Activated naive CD8-positive, alpha-beta T cell (primary cell): ENCODE data around the gene FAR1.

Experiments used
- H3K27ac Mint-ChIP-seq: one replicate; pipeline ENCODE4 v1.8.0; 2021; ENCODE audit warnings: mixed read lengths
- H3K27me3 Mint-ChIP-seq: one replicate; pipeline ENCODE4 v1.8.0; 2021; ENCODE audit warnings: mixed read lengths
- H3K36me3 Mint-ChIP-seq: one replicate; pipeline ENCODE4 v1.8.0; 2021; ENCODE audit warnings: mixed read lengths
- H3K4me1 Mint-ChIP-seq: one replicate; pipeline ENCODE4 v1.8.0; 2021; ENCODE audit warnings: low read depth, mixed read lengths
- H3K4me3 Mint-ChIP-seq: one replicate; pipeline ENCODE4 v1.8.0; 2021; ENCODE audit warnings: mild to moderate bottlenecking, mixed read lengths
- H3K9me3 Mint-ChIP-seq: one replicate; pipeline ENCODE4 v1.8.0; 2021; ENCODE audit warnings: low read depth, mixed read lengths

FAR1 gene

DNA sequence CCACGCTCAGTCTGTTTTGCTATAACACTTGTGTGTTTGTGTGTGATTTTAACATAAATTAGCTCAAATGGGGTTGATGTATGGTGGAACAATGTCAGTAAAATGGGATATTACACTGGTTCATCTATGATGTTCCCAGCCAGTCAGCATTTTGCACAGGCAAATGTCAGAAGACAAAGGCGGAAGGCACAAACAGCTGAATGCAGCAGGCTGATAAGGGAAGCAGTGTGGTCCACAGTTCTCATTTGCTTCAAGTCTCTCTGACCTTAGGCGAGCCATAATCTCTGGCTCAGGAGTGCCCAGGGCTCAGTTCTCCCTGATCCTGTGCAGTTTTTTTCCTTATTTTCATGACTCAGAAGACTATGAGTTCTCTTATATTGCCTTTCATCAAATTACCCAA, 102.7 kb downstream of the FAR1 start:
- Mint-ChIP-seq H3K9me3 (no peaks in the 10 kb centered on the region), H3K27ac (no peak overlapping the region), H3K4me3 (no peak overlapping the region), H3K36me3 (no peaks in the 10 kb centered on the region), H3K27me3 (no peaks in the 10 kb centered on the region), H3K4me1 (peaks cover 6% of the 10 kb centered on the region)

GRCh38 chr11:13772223-13773046, 104.0 kb downstream of the FAR1 start:
- Mint-ChIP-seq H3K27ac (no peak overlapping the region), H3K36me3 (no peaks in the 10 kb centered on the region), H3K4me1 (peaks cover 10% of the 10 kb centered on the region), H3K4me3 (no peak overlapping the region), H3K27me3 (no peaks in the 10 kb centered on the region), H3K9me3 (no peaks in the 10 kb centered on the region)

GRCh38 chr11:13775471-13775870, 107.0 kb downstream of the FAR1 start:
- H3K27ac Mint-ChIP-seq, result no peak overlapping the region
- H3K4me1 Mint-ChIP-seq, result peaks cover 12% of the 10 kb centered on the region
- no peak overlapping the region for H3K4me3 Mint-ChIP-seq
- no peaks in the 10 kb centered on the region for H3K36me3 Mint-ChIP-seq
- H3K27me3 Mint-ChIP-seq, result no peaks in the 10 kb centered on the region
- no peaks in the 10 kb centered on the region for H3K9me3 Mint-ChIP-seq

- no peaks in the 10 kb centered on the region for H3K36me3 Mint-ChIP-seq
- no peak overlapping the region for H3K4me3 Mint-ChIP-seq
- H3K27me3 Mint-ChIP-seq, result no peaks in the 10 kb centered on the region
- H3K4me1 Mint-ChIP-seq, result peaks cover 12% of the 10 kb centered on the region
- no peak overlapping the region for H3K27ac Mint-ChIP-seq
- no peaks in the 10 kb centered on the region for H3K9me3 Mint-ChIP-seq
Observed at GRCh38 chr11:13776134-13776815, 107.8 kb downstream of the FAR1 start.

DNA sequence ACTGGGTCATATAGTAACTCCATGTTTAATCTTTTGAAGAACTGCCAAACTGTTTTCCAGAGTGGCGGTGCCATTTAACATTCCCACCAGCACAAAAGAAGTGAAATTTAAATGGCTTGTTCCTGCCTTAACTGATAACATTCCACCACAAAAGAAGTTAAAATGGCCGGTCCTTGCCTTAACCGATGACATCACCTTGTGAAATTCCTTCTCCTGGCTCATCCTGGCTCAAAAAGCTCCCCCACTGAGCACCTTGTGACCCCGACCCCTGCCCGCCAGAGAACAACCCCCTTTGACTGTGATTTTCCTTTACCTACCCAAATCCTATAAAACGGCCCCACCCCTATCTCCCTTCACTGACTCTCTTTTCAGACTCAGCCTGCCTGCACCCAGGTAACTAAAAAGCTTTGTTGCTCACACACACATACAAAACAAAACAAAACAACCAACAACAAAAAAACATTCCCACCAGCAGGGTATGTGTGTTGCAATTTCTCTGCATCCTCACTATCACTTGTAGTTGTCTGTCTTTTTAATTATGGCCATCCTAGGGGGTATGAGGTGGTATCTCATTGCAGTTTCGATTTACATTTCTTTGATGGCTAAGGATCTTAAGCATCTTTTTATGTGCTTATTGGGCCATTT, 109.0 kb downstream of the FAR1 start:
- no peaks in the 10 kb centered on the region for H3K27me3 Mint-ChIP-seq
- H3K4me3 Mint-ChIP-seq, result no peak overlapping the region
- peaks cover 11% of the 10 kb centered on the region for H3K4me1 Mint-ChIP-seq
- H3K27ac Mint-ChIP-seq, result no peak overlapping the region
- H3K36me3 Mint-ChIP-seq, result no peaks in the 10 kb centered on the region
- H3K9me3 Mint-ChIP-seq, result no peaks in the 10 kb centered on the region

GRCh38 chr11:13778345-13778744, 109.9 kb downstream of the FAR1 start:
- H3K4me1 Mint-ChIP-seq, result peaks cover 8% of the 10 kb centered on the region
- no peaks in the 10 kb centered on the region for H3K27me3 Mint-ChIP-seq
- H3K36me3 Mint-ChIP-seq, result no peaks in the 10 kb centered on the region
- no peak overlapping the region for H3K27ac Mint-ChIP-seq
- no peaks in the 10 kb centered on the region for H3K9me3 Mint-ChIP-seq
- H3K4me3 Mint-ChIP-seq, result no peak overlapping the region

DNA sequence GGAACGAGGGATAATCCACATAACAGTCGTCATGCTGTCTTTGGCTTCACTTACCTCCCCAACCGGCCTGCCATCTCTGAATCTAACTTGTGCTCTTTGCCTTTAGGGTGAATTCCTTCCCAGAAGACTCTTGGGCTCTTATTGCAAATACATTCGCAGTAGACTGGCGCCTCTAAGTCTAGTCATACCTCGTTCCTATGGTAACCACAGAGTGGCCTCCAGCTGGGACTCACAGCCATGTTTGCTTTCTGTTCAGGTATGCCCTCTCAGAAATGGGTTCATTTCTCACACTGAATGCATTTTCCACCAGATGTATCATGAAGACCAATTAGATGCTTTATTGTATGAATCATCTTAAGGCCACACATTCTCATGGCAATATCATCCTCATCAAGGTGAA, 112.7 kb downstream of the FAR1 start:
- H3K36me3 Mint-ChIP-seq, result no peaks in the 10 kb centered on the region
- no peak overlapping the region for H3K4me3 Mint-ChIP-seq
- no peaks in the 10 kb centered on the region for H3K9me3 Mint-ChIP-seq
- H3K27ac Mint-ChIP-seq, result no peak overlapping the region
- H3K27me3 Mint-ChIP-seq, result no peaks in the 10 kb centered on the region
- peaks cover 6% of the 10 kb centered on the region for H3K4me1 Mint-ChIP-seq
